Myocyte (in vitro differentiated cells): ENCODE measurements around the gene JOSD2. TPM values are rescaled to one million over a fixed set of nuclear protein-coding genes. Genes with fewer than 3 reads are reported as not detected.
A peak's percentile ranks its signal among the peaks of the same experiment; 100 is the strongest.

Source experiments
- DNase-seq: peaks from one replicate; pipeline ENCODE4 v3.0.0-alpha.2; 2012; ENCODE audit warnings: low read depth
- total RNA-seq: library from RNA; depleted of rRNA; stranded (reverse); fragments of >200 nt; gene quantifications from 2 replicates; pipeline ENCODE4 v1.2.3, GENCODE V29; 2014

The JOSD2 gene
- total RNA-seq, 1 donor from 2014 or later: 29.8 TPM

- peak; percentile 83 for DNase-seq
Measured at GRCh38 chr19:50496189-50497021, 14.6 kb downstream of the JOSD2 start.

- DNase-seq: peak; percentile 43
Measured at GRCh38 chr19:50495020-50495531, 15.9 kb downstream of the JOSD2 start.

- DNase-seq: peak; percentile 48
Measured at GRCh38 chr19:50494186-50495019, 16.6 kb downstream of the JOSD2 start.

GRCh38 chr19:50493171-50493570, 17.8 kb downstream of the JOSD2 start:
- DNase-seq: no peak

GRCh38 chr19:50492303-50493052, 18.5 kb downstream of the JOSD2 start:
- peak; percentile 52 for DNase-seq

GRCh38 chr19:50490991-50491472, 20.0 kb downstream of the JOSD2 start:
- DNase-seq: peak; percentile 91

GRCh38 chr19:50490411-50490811, 20.6 kb downstream of the JOSD2 start:
- DNase-seq: peak; percentile 9

GRCh38 chr19:50489461-50490011, 21.5 kb downstream of the JOSD2 start:
- DNase-seq: peak; percentile 75

- peak; percentile 6 for DNase-seq
Measured at GRCh38 chr19:50488389-50489194, 22.4 kb downstream of the JOSD2 start.

GRCh38 chr19:50486823-50487515, 24.0 kb downstream of the JOSD2 start:
- DNase-seq: peak; percentile 79

GRCh38 chr19:50485284-50485955, 25.6 kb downstream of the JOSD2 start:
- peak; percentile 46 for DNase-seq

- no peak for DNase-seq
Measured at GRCh38 chr19:50482916-50483315, 28.1 kb downstream of the JOSD2 start.

- DNase-seq: no peak
Measured at GRCh38 chr19:50482271-50482855, 28.6 kb downstream of the JOSD2 start.

- no peak for DNase-seq
Measured at GRCh38 chr19:50481351-50482149, 29.4 kb downstream of the JOSD2 start.

GRCh38 chr19:50480281-50481111, 30.5 kb downstream of the JOSD2 start:
- DNase-seq: no peak

- DNase-seq: no peak
Measured at GRCh38 chr19:50479761-50480251, 31.2 kb downstream of the JOSD2 start.
